ENCODE data around the gene APELA.

- TF ChIP-seq ZFP30 (CRISPR knock-in tag; IDR thresholded peaks at IDR 0.05) (no peak), ZNF565 (CRISPR knock-in tag; conservative IDR thresholded peaks at IDR 0.05; ENCODE audit: low read depth) (no peak), ZFP3 (CRISPR knock-in tag; IDR thresholded peaks at IDR 0.05) (no peak)
Measured at GRCh38 chr4:164894702-164895101, 17.7 kb downstream of the APELA start.

Data from SK-N-SH treated with all-trans-retinoic acid at 6 μM for 48 hours (cell line).